ENCODE measurements around the gene SMG6. TPM values are rescaled to one million over a fixed set of nuclear protein-coding genes. Genes with fewer than 3 reads are reported as not detected.

Gene SMG6
- polyA plus RNA-seq, 1 of the 3 experiments (the other 2 are of a cell fraction) = 15.7 TPM

GRCh38 chr17:2227025-2227699, 76.4 kb downstream of the SMG6 start:
- Histone ChIP-seq H3K4me3 (ENCODE audit: low read depth in 2 of 2, low read length in 1 of 2) (no peak overlapping the region), H4K20me1 (ENCODE audit: insufficient read depth) (no peaks in the 10 kb centered on the region), H3K27me3 (ENCODE audit: insufficient read depth) (no peaks in the 10 kb centered on the region), H3K9ac (no peak overlapping the region), H3K79me2 (ENCODE audit: insufficient read depth) (peaks cover 43% of the 10 kb centered on the region), H3K27ac (ENCODE audit: low read depth in 2 of 2, low read length in 1 of 2) (peak overlapping the region; percentile 11 to 53; a peak in 2 of 4 replicates), H3K9me2 (no peaks in the 10 kb centered on the region), H3K4me2 (no peak overlapping the region), H3K9me3 (no peaks in the 10 kb centered on the region), H2AFZ (ENCODE audit: low read depth) (no peak overlapping the region), H3K36me3 (replicated peaks in 1 of 2; ENCODE audit: control insufficient read depth in 1 of 2, insufficient read depth in 2 of 2, low read length in 1 of 2) (peaks cover 2 to 9% of the 10 kb centered on the region in 2 experiments), H3F3A (replicated peaks; ENCODE audit: insufficient read depth) (peaks cover 3% of the 10 kb centered on the region), H3K4me1 (ENCODE audit: control insufficient read depth in 1 of 2, insufficient read depth in 2 of 2, low read depth in 1 of 2, low read length in 1 of 2) (peaks cover 17 to 18% of the 10 kb centered on the region in 2 experiments)
- ChIA-PET POLR2A (no interaction called here), CTCF (interaction anchor here (1.0 to 1.7 kb wide), 9 partner anchors 13 to 174 kb away, joined by 3 to 4 read pairs (median 4); no protein-coding TSS in a partner anchor)
- 0 out of 2 replicates have a peak, but pooled peaks have one; percentile 38 for TF ChIP-seq GATA2 (CRISPR knock-in tag; IDR thresholded peaks at IDR 0.05)
- TF ChIP-seq RXRA (IDR thresholded peaks at IDR 0.05; ENCODE audit: borderline replicate concordance, low read depth) = no peak
- DNase-seq = peak; percentile 41
- 61% methylated on average over 6 of the region's 6 CpGs for WGBS (ENCODE audit: low lambda C conversion rate)

- H3K79me2 ChIP-seq (ENCODE audit: insufficient read depth) = peaks cover 31% of the 10 kb centered on the region
- H3K27ac ChIP-seq (ENCODE audit: low read depth in 2 of 2, low read length in 1 of 2) = peak overlapping the region in 1 of 2 experiments; percentile 24; a peak in 1 of 4 replicates
- peaks cover 2 to 10% of the 10 kb centered on the region in 2 experiments for H3K36me3 ChIP-seq (replicated peaks in 1 of 2; ENCODE audit: control insufficient read depth in 1 of 2, insufficient read depth in 2 of 2, low read length in 1 of 2)
- no peaks in the 10 kb centered on the region for H4K20me1 ChIP-seq (ENCODE audit: insufficient read depth)
- no peaks in the 10 kb centered on the region for H3F3A ChIP-seq (replicated peaks; ENCODE audit: insufficient read depth)
- no peak overlapping the region for H2AFZ ChIP-seq (ENCODE audit: low read depth)
- H3K4me2 ChIP-seq = no peak overlapping the region
- H3K4me3 ChIP-seq (ENCODE audit: low read depth in 2 of 2, low read length in 1 of 2) = no peak overlapping the region
- peaks cover 7 to 15% of the 10 kb centered on the region in 2 experiments; a peak in 3 of 4 replicates for H3K4me1 ChIP-seq (ENCODE audit: control insufficient read depth in 1 of 2, insufficient read depth in 2 of 2, low read depth in 1 of 2, low read length in 1 of 2)
- H3K9ac ChIP-seq = no peak overlapping the region
- DNase-seq = no peak
- ChIA-PET POLR2A (interaction anchor here (0.6 kb wide), 1 partner anchor 8 kb away, joined by 3 read pairs; no protein-coding TSS in a partner anchor), CTCF (interaction anchor here (0.8 to 5.8 kb wide), 7 partner anchors 8 to 169 kb away, joined by 3 to 36 read pairs (median 7); partner anchors contain the start of gene HIC1)
- H3K27me3 ChIP-seq (ENCODE audit: insufficient read depth) = no peaks in the 10 kb centered on the region
- TF ChIP-seq EZH2phosphoT487 (IDR thresholded peaks at IDR 0.05; ENCODE audit: borderline replicate concordance, low read depth) (no peak), FOSL2 (IDR thresholded peaks at IDR 0.05; ENCODE audit: borderline replicate concordance, low read depth) (no peak), NRF1 (IDR thresholded peaks at IDR 0.05; ENCODE audit: low read depth, low read length) (no peak), TEAD4 (IDR thresholded peaks at IDR 0.05; ENCODE audit: borderline replicate concordance, insufficient read depth) (no peak)
- H3K9me2 ChIP-seq = no peaks in the 10 kb centered on the region
- no peaks in the 10 kb centered on the region for H3K9me3 ChIP-seq
Observed at GRCh38 chr17:2223617-2223927, 80.0 kb downstream of the SMG6 start.

GRCh38 chr17:2222901-2223616, 80.5 kb downstream of the SMG6 start:
- peaks cover 7 to 15% of the 10 kb centered on the region in 2 experiments; a peak in 3 of 4 replicates for H3K4me1 ChIP-seq (ENCODE audit: control insufficient read depth in 1 of 2, insufficient read depth in 2 of 2, low read depth in 1 of 2, low read length in 1 of 2)
- TF ChIP-seq RXRA (IDR thresholded peaks at IDR 0.05; ENCODE audit: borderline replicate concordance, low read depth) = no peak
- H3K9me3 ChIP-seq = no peaks in the 10 kb centered on the region
- no peak overlapping the region for H3K4me3 ChIP-seq (ENCODE audit: low read depth in 2 of 2, low read length in 1 of 2)
- DNase-seq = no peak
- no peaks in the 10 kb centered on the region for H3K27me3 ChIP-seq (ENCODE audit: insufficient read depth)
- H3K9ac ChIP-seq = no peak overlapping the region
- H4K20me1 ChIP-seq (ENCODE audit: insufficient read depth) = no peaks in the 10 kb centered on the region
- POLR2A ChIA-PET = interaction anchor here (0.6 kb wide), 1 partner anchor 9 kb away, joined by 3 read pairs; no protein-coding TSS in a partner anchor
- peaks cover 2 to 11% of the 10 kb centered on the region in 2 experiments for H3K36me3 ChIP-seq (replicated peaks in 1 of 2; ENCODE audit: control insufficient read depth in 1 of 2, insufficient read depth in 2 of 2, low read length in 1 of 2)
- peak overlapping the region in 1 of 2 experiments; percentile 24; a peak in 1 of 4 replicates for H3K27ac ChIP-seq (ENCODE audit: low read depth in 2 of 2, low read length in 1 of 2)
- H2AFZ ChIP-seq (ENCODE audit: low read depth) = no peak overlapping the region
- H3K9me2 ChIP-seq = no peaks in the 10 kb centered on the region
- H3K4me2 ChIP-seq = no peak overlapping the region
- CTCF ChIA-PET = interaction anchor here (0.8 to 5.8 kb wide), 7 partner anchors 9 to 169 kb away, joined by 3 to 36 read pairs (median 7); partner anchors contain the start of gene HIC1
- no peaks in the 10 kb centered on the region for H3F3A ChIP-seq (replicated peaks; ENCODE audit: insufficient read depth)
- H3K79me2 ChIP-seq (ENCODE audit: insufficient read depth) = peaks cover 32% of the 10 kb centered on the region
- WGBS (ENCODE audit: low lambda C conversion rate) = 83% methylated on average over 10 of the region's 10 CpGs
